Left hindlimb (tissue), 1 donor: ENCODE data around the gene COL19A1.
A peak's percentile ranks its signal among the peaks of the same experiment; 100 is the strongest.

Experiments
- DNase-seq: peaks from one replicate; pipeline ENCODE4 v3.0.0-alpha.2; 2018

The COL19A1 gene

GRCh38 chr6:70180901-70181599, 314.7 kb downstream of the COL19A1 start:
- no peak for DNase-seq

GRCh38 chr6:70183538-70183937, 317.2 kb downstream of the COL19A1 start:
- no peak for DNase-seq

DNA sequence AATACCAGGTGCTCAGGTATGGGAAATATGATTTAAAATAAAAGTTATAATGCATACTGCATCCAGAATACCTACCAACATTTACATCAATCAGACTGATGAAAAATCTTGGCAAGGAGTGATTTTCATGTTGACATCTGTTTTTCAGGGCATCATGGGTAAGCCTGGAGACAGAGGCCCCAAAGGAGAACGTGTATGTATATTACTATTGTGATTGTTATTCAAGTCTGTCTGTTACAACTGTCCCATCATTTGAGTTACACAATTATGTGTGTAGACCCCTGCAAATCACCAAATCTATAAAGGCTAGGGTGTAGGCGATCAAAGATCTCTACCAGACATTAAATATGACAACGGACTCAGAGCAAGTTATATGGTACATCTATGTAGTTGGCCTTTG, 318.4 kb downstream of the COL19A1 start:
- DNase-seq, result no peak

DNA sequence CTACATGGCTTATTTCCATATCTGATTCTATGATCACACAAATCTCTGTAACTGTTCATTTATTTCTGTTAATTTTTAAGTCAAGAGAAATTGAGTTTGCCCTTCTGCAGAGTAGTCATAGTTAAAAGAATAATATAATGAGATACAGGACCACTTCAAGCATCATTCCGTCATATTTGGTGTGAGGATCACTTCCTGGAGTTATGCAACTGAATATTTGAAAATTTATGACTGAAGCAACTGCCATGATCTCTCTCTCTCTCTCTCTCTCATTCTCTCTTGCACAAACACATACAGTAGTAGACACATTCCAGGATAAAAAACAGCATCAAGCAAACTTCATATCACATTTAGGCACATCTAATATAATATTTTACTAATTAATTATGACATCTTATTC, 320.1 kb downstream of the COL19A1 start:
- no peak for DNase-seq

DNA sequence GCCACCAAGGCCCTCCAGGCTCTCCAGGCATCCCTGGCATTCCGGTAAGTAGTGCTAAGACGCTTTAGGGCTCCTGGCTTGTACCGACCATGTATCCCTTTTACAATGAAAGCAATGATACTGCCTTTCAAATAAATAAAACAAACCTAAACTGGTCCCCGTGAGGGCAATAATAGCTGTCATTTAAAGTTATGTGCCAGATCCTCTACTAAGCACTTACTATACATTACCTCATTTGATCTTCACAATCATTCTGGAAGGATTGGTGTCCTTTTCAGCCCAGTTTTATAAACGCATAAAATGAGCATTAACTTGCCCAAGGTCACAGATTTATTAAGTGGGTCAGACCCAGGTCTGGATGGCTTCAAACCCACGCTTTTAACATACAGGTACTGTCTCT, 321.8 kb downstream of the COL19A1 start:
- no peak for DNase-seq

DNA sequence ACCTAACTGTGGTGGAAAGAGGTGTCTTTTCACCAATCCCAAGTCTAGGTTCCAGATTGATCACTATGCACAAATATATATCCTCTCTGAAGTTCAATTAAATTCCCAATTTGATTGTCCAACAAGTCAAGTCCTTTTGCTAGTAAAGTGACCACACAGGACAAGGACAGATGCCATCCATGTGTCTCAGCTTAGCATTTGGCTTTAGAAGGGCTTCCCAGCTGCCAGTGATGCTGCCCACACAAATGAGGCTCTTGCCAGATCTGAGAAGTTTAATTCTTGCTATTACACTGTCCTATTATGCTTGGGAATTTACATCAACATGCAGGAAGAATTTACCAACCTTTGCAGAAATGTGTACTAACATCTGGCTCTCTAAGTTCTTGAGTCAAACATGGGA, 328.1 kb downstream of the COL19A1 start:
- DNase-seq, result no peak

- no peak for DNase-seq
These were observed 330.2 kb downstream of the COL19A1 start for GRCh38 chr6:70196531-70196930.

- no peak for DNase-seq
These were observed 332.4 kb downstream of the COL19A1 start for GRCh38 chr6:70198785-70199184.

DNA sequence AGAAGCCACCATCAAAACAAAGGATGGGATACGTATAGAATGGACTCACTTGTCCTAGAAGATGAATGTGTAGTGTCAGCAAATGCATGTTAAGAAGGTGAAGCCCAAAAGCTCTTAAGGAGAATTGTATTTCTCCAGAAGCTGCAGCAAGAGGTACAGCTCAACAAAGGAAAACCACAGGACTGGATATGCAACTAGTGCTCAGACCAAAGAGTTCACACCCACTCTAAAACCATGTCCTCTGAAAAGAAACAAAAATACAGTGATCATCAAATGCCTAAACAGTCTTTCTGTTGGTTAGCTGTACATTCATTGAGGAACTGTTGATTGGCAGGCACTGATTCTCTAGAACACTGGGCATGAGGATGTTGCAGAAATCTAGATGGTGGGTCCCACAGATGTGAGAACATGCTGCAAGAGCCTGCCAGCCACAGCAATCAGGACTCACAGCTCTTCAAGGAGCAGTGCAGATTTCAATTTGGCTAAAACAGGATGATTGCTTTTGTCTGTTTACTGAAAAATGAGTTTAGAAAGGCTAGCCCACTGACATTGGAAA, 342.0 kb downstream of the COL19A1 start:
- DNase-seq, result no peak

DNA sequence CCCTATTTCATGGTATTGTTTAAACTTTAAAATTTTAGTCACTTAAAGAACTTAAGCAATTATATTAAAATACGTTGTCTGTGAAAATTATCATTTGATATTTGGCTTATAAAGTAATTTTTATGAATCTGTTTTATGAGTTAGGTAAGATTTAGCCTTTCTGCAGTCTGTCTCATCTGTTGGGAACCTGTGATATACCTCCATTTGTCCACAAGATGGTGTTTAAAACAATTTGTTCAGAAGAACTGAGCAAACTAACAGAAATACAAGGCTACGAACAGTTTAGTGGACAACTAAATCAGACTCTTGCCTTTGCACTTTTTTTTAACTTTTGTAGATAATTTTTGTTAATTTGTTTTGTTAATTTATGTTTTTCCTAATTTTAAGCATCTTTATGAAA, 344.1 kb downstream of the COL19A1 start:
- no peak for DNase-seq

DNA sequence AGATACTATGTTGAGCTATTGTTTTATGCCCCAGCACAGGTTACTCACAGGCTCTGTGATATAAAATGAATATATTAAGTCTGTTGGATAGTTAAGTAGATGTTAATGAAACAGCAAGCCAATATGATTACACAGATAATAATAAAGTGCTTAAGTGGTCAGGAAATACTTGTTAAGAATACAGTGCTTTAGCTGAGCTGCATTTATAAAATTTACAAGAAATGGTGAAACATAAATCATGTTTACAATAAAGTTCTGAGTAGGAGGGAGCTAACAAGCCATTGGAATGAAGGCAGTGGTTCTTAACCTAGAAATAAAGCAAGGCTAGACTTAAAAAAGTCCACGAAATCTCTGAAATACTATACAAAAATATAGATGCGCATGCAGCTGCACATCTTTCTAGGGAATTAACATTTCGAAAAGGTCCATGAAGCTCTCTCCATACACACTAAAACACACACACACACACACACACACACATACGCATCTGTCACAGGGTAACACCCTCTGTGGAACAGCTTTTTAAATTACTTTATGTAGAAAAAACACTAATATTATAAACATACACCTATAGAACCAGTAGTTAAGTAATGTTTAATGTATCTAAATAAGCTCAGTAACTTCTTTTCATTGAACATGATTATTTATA, 349.2 kb downstream of the COL19A1 start:
- DNase-seq, result no peak

GRCh38 chr6:70216767-70217166, 350.4 kb downstream of the COL19A1 start:
- no peak for DNase-seq

DNA sequence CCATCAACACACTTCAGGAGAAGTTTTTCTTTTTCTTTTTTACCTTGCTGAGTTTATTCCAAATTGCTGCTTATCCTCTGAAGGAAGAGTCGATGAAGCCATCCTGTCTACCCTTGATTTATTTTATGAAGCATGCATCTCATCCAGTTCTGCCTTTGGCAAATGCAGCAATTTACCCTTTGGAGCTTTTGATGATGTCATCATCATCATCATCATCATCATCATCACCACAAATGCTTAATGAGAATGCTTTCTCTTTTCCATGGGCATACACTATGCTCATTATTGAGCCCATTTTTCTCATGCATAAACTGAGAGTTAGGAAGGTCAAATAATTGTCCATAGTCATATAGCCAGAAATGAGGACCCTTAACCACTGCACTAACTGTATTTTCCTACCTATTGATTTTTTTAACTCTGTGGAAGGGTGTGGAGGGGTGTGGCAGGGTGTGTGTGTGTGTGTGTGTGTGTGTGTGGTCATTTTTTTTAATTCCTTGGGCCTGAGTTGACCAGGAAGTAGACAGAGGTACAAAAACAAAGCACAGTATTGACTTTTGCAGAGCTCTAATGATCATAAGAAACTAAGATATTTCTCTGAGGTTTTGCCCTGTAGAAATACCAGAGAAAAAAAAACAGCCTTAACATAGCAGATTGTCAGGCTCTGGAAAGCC, 353.7 kb downstream of the COL19A1 start:
- no peak for DNase-seq

GRCh38 chr6:70221025-70221714, 354.8 kb downstream of the COL19A1 start:
- no peak for DNase-seq

DNA sequence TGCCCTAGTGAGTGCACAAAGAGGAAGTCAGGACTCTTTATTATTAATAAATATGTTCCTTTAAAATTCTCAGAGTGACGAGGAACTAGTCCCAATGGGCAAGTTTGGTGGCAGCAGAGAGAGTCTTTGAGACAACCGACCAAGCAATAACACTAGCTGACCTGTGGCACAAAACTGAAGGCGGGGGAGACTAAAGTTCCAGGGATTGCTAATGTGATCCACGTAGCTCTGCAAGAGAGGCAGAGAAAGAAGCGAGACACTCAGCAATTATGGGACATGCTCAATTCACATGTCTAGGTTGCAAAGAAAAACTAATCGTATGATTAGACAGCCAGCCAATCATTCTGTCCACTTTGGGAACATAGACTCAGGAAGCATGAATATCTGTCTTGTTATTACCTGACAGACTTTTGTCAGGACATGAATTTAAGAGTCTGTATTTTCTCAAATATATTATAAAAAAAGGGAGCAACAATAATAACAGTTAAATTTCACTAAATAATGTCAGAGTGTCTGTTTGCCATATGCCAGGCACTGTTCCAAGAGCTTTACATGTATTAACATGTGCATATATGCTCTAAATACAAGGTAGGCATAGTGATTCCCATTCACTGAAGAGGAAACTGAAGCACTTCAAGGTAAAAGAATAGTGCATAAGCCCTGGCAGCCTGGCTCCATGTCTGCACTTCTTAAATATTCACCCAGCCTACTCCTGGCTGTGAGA, 355.5 kb downstream of the COL19A1 start:
- no peak for DNase-seq

GRCh38 chr6:70222439-70222749, 356.0 kb downstream of the COL19A1 start:
- no peak for DNase-seq

GRCh38 chr6:70225055-70225454, 358.7 kb downstream of the COL19A1 start:
- no peak for DNase-seq

DNA sequence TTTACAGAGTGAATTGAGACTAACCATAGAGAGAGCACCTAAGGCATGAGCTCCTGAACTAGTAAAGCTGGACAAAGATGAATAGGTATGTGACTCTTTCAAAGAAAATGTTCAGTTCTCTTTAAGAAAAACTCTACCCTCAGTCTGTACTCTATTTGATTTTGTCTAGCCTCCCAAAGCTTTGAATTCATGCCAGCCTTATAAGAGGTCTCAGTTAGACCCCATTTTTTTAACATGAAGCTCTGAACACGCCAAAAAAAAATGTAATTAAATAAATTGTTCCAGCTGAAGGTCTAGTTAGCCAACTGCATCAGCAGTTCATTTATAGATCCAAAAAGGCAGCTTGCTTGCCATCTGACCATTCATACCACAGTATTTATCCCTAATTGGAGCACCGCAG, 365.0 kb downstream of the COL19A1 start:
- DNase-seq, result no peak

DNA sequence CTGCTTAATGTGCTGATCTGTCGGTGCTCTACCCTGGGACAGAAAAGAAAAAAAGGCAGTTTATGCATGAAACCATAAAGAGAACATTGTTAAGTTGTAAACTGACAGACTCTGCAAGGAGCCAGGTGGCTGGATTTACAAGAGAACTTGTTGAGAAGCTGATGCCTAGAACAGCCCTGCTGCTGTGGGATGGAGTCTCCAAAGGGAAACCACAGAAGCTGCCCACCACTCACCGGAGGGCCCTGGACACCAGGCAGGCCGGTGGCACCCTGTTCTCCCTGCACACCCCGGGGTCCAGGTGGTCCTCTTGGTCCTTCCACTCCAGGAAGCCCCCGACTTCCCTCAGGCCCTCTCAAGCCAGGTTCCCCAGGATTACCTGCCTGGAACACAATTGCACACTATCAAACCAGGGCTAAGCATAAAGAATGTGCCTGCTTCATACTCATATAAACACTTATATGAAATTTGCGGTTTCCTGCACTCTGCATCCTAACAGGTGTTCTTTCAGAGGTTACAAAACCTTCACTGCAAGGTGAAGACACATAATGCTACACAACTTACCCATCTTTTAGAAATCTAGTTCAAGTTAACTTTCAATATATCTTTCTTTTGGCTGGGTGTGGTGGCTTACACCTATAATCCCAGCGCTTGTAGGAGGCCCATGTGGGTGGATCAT, 368.3 kb downstream of the COL19A1 start:
- DNase-seq, result no peak

GRCh38 chr6:70236343-70236742, 370.0 kb downstream of the COL19A1 start:
- no peak for DNase-seq

DNA sequence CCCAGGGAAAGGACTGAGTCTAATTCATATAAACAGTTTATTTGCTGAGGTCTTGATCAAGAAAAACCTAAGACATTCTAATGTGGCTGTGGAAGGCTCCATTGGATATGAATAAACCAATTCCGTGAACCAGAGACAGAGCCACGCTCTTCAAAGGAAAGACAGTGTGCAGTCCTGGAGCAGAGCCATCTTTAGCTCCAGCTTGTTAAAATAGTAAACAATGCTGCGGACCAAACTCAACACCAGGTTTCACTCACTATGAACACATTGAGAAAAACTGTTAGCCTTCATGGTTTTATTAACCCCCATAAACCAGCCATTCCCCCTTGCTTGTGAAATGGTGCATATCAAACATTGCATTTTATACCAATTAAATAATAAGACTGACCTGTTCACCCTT, 374.7 kb downstream of the COL19A1 start:
- DNase-seq, result no peak

- DNase-seq, result peak; percentile 61
These were observed 375.6 kb downstream of the COL19A1 start for GRCh38 chr6:70241991-70242420.
